CD4-positive, alpha-beta memory T cell (primary cell): Measurements from ENCODE around the gene CELSR1. TPM values are rescaled to one million over a fixed set of nuclear protein-coding genes. Genes with fewer than 3 reads are reported as not detected.

Experiments
- CTCF ChIA-PET: fragments of 350-600 bp; sonication (Branson Sonifier 250); formaldehyde crosslinking; loops from one replicate; lab custom pipeline; 2021; ENCODE audit warnings: inconsistent platforms; ENCODE audit not compliant: partially characterized antibody; lab: Charles Lee
- POLR2A ChIA-PET: fragments of 350-600 bp; sonication (Branson Sonifier 250); formaldehyde crosslinking; loops from one replicate; lab custom pipeline; 2021; ENCODE audit not compliant: partially characterized antibody; lab: Charles Lee
- DNase-seq, 5 donors: peaks; one replicate each; pipeline versions ENCODE4 v3.0.0 to v3.0.0-alpha.2; 2020 to 2022; ENCODE audit warnings: mixed read lengths in 1 of 5
- H3K27ac ChIP-seq: one replicate; pipeline ENCODE4 v1.7.0; 2013; ENCODE audit warnings: low read depth, low read length
- H3K27me3 ChIP-seq: 2 replicates; pipeline ENCODE4 v1.7.0; 2013; ENCODE audit warnings: mild to moderate bottlenecking, low read length, moderate library complexity; ENCODE audit not compliant: insufficient read depth
- H3K36me3 ChIP-seq: 2 replicates; pipeline ENCODE4 v1.7.0; 2013; ENCODE audit warnings: mild to moderate bottlenecking, low read length, moderate library complexity; ENCODE audit not compliant: insufficient read depth
- H3K4me1 ChIP-seq: 2 replicates; pipeline ENCODE4 v1.7.0; 2013; ENCODE audit warnings: mild to moderate bottlenecking, low read length, moderate library complexity; ENCODE audit not compliant: insufficient read depth
- H3K4me3 ChIP-seq, 2 donors: one replicate each; pipeline ENCODE4 v1.7.0; 2013; ENCODE audit warnings: low read length in 2 of 2, mild to moderate bottlenecking in 1 of 2
- H3K9me3 ChIP-seq, 2 donors: one replicate each; pipeline ENCODE4 v1.7.0; 2013; ENCODE audit warnings: low read length in 2 of 2, control low read depth in 1 of 2; ENCODE audit not compliant: control insufficient read depth in 1 of 2
- H3K27ac Mint-ChIP-seq, 7 donors: one replicate each; pipeline ENCODE4 v1.8.0; 2020 to 2021; ENCODE audit warnings: mixed read lengths in 7 of 7, mild to moderate bottlenecking in 6 of 7, inconsistent platforms in 3 of 7, moderate library complexity in 3 of 7
- H3K27me3 Mint-ChIP-seq, 2 donors: one replicate each; pipeline ENCODE4 v1.8.0; 2020 to 2021; ENCODE audit warnings: mixed read lengths in 2 of 2
- H3K36me3 Mint-ChIP-seq, 2 donors: one replicate each; pipeline ENCODE4 v1.8.0; 2020 to 2021; ENCODE audit warnings: mixed read lengths in 2 of 2, inconsistent platforms in 1 of 2, mild to moderate bottlenecking in 1 of 2
- H3K4me1 Mint-ChIP-seq, 4 donors: one replicate each; pipeline ENCODE4 v1.8.0; 2020 to 2021; ENCODE audit warnings: mixed read lengths in 4 of 4, mild to moderate bottlenecking in 1 of 4
- H3K4me3 Mint-ChIP-seq, 8 donors: one replicate each; pipeline ENCODE4 v1.8.0; 2020 to 2021; ENCODE audit warnings: mixed read lengths in 8 of 8, mild to moderate bottlenecking in 7 of 8, moderate library complexity in 6 of 8, inconsistent platforms in 3 of 8
- H3K9me3 Mint-ChIP-seq, 8 donors: one replicate each; pipeline ENCODE4 v1.8.0; 2020 to 2021; ENCODE audit warnings: mixed read lengths in 8 of 8, mild to moderate bottlenecking in 5 of 8, inconsistent platforms in 3 of 8, moderate library complexity in 1 of 8
- intact Hi-C: fragments of 100-400 bp; cut with micrococcal nuclease; formaldehyde crosslinking; loops from one replicate; pipeline ENCODE4 v1.15.1; 2023
- polyA plus RNA-seq, 2 donors: library from polyadenylated mRNA; unstranded; fragments of 300-500 nt; fragmentation: Illumina TruSeq; gene quantifications; one replicate each; pipeline ENCODE4 v1.2.3, GENCODE V29; 2021
- total RNA-seq, 2 experiments: library from RNA; stranded (reverse); gene quantifications; one replicate each; pipeline ENCODE4 v1.2.3, GENCODE V29; 2021

Gene CELSR1
- total and polyA plus RNA-seq, 4 experiments from 2014 or later: 0.47 to 1.1 (median 0.81) TPM

- no peaks in the 10 kb centered on the region for H3K36me3 Mint-ChIP-seq
- no peak overlapping the region for H3K4me3 ChIP-seq
- no peak for DNase-seq
- H3K4me1 Mint-ChIP-seq: no peaks in the 10 kb centered on the region
- H3K36me3 ChIP-seq: no peaks in the 10 kb centered on the region
- H3K4me3 Mint-ChIP-seq: peak overlapping the region in 1 of 8 donors; percentile 48
- no peaks in the 10 kb centered on the region for H3K9me3 ChIP-seq
- ChIA-PET CTCF (no interaction called here), POLR2A (no interaction called here)
- no peak overlapping the region for H3K27ac ChIP-seq
- H3K27me3 Mint-ChIP-seq: peaks cover 8 to 12% of the 10 kb centered on the region in 2 donors
- intact Hi-C loops: no loop called here
- no peaks in the 10 kb centered on the region for H3K4me1 ChIP-seq
- no peaks in the 10 kb centered on the region for H3K27me3 ChIP-seq
- no peak overlapping the region for H3K27ac Mint-ChIP-seq
- H3K9me3 Mint-ChIP-seq: no peaks in the 10 kb centered on the region
These were observed 11.1 kb downstream of the CELSR1 start for GRCh38 chr22:46526244-46526839.

GRCh38 chr22:46525389-46526243 lies 11.8 kb downstream of the CELSR1 start:
- Histone ChIP-seq H3K36me3 (no peaks in the 10 kb centered on the region), H3K4me1 (no peaks in the 10 kb centered on the region), H3K9me3 (no peaks in the 10 kb centered on the region), H3K27ac (no peak overlapping the region), H3K27me3 (no peaks in the 10 kb centered on the region), H3K4me3 (no peak overlapping the region)
- intact Hi-C loops: no loop called here
- H3K27ac Mint-ChIP-seq: no peak overlapping the region
- ChIA-PET POLR2A (no interaction called here), CTCF (no interaction called here)
- peak overlapping the region in 1 of 8 donors; percentile 48 for H3K4me3 Mint-ChIP-seq
- H3K9me3 Mint-ChIP-seq: no peaks in the 10 kb centered on the region
- H3K27me3 Mint-ChIP-seq: peaks cover 8 to 12% of the 10 kb centered on the region in 2 donors
- no peaks in the 10 kb centered on the region for H3K36me3 Mint-ChIP-seq
- DNase-seq: no peak
- H3K4me1 Mint-ChIP-seq: no peaks in the 10 kb centered on the region

- no peaks in the 10 kb centered on the region for H3K36me3 ChIP-seq
- ChIA-PET POLR2A (no interaction called here), CTCF (no interaction called here)
- Mint-ChIP-seq H3K36me3 (no peaks in the 10 kb centered on the region), H3K9me3 (no peaks in the 10 kb centered on the region), H3K27ac (no peak overlapping the region), H3K4me3 (no peak overlapping the region), H3K27me3 (peaks cover 8 to 12% of the 10 kb centered on the region in 2 donors), H3K4me1 (no peaks in the 10 kb centered on the region)
- DNase-seq: no peak
- H3K4me3 ChIP-seq: no peak overlapping the region
- no peaks in the 10 kb centered on the region for H3K4me1 ChIP-seq
- no peak overlapping the region for H3K27ac ChIP-seq
- no peaks in the 10 kb centered on the region for H3K9me3 ChIP-seq
- intact Hi-C loops: no loop called here
- no peaks in the 10 kb centered on the region for H3K27me3 ChIP-seq
These were observed 13.1 kb downstream of the CELSR1 start for GRCh38 chr22:46524203-46524740.

GRCh38 chr22:46522797-46523196 lies 14.6 kb downstream of the CELSR1 start:
- H3K4me3 Mint-ChIP-seq: no peak overlapping the region
- H3K9me3 Mint-ChIP-seq: no peaks in the 10 kb centered on the region
- Histone ChIP-seq H3K9me3 (no peaks in the 10 kb centered on the region), H3K27ac (no peak overlapping the region), H3K36me3 (no peaks in the 10 kb centered on the region), H3K4me1 (no peaks in the 10 kb centered on the region), H3K27me3 (no peaks in the 10 kb centered on the region), H3K4me3 (no peak overlapping the region)
- ChIA-PET POLR2A (no interaction called here), CTCF (no interaction called here)
- no peak overlapping the region for H3K27ac Mint-ChIP-seq
- intact Hi-C loops: no loop called here
- no peaks in the 10 kb centered on the region for H3K4me1 Mint-ChIP-seq
- no peak for DNase-seq
- H3K36me3 Mint-ChIP-seq: no peaks in the 10 kb centered on the region
- H3K27me3 Mint-ChIP-seq: peaks cover 3 to 9% of the 10 kb centered on the region in 2 donors

- H3K27ac ChIP-seq: no peak overlapping the region
- Mint-ChIP-seq H3K36me3 (no peaks in the 10 kb centered on the region), H3K27me3 (peaks cover 0 to 5% of the 10 kb centered on the region in 2 donors), H3K4me1 (no peaks in the 10 kb centered on the region), H3K9me3 (no peaks in the 10 kb centered on the region), H3K27ac (no peak overlapping the region), H3K4me3 (no peak overlapping the region)
- no peaks in the 10 kb centered on the region for H3K27me3 ChIP-seq
- CTCF ChIA-PET: no interaction called here
- no peaks in the 10 kb centered on the region for H3K36me3 ChIP-seq
- H3K4me1 ChIP-seq: no peaks in the 10 kb centered on the region
- POLR2A ChIA-PET: no interaction called here
- intact Hi-C loops: no loop called here
- H3K9me3 ChIP-seq: no peaks in the 10 kb centered on the region
- H3K4me3 ChIP-seq: no peak overlapping the region
- no peak for DNase-seq
These were observed 15.4 kb downstream of the CELSR1 start for GRCh38 chr22:46521994-46522393.

- Mint-ChIP-seq H3K27ac (no peak overlapping the region), H3K36me3 (no peaks in the 10 kb centered on the region), H3K27me3 (peaks cover 0 to 1% of the 10 kb centered on the region in 2 donors), H3K4me3 (no peak overlapping the region), H3K9me3 (no peaks in the 10 kb centered on the region), H3K4me1 (no peaks in the 10 kb centered on the region)
- Histone ChIP-seq H3K27me3 (no peaks in the 10 kb centered on the region), H3K36me3 (no peaks in the 10 kb centered on the region), H3K27ac (no peak overlapping the region), H3K4me3 (no peak overlapping the region), H3K4me1 (no peaks in the 10 kb centered on the region), H3K9me3 (no peaks in the 10 kb centered on the region)
- intact Hi-C loops: no loop called here
- no peak for DNase-seq
- ChIA-PET CTCF (no interaction called here), POLR2A (no interaction called here)
These were observed 16.5 kb downstream of the CELSR1 start for GRCh38 chr22:46520880-46521279.

GRCh38 chr22:46519377-46519776 lies 18.0 kb downstream of the CELSR1 start:
- Histone ChIP-seq H3K4me1 (no peaks in the 10 kb centered on the region), H3K27me3 (no peaks in the 10 kb centered on the region), H3K27ac (no peak overlapping the region), H3K36me3 (no peaks in the 10 kb centered on the region), H3K4me3 (no peak overlapping the region), H3K9me3 (no peaks in the 10 kb centered on the region)
- intact Hi-C loops: no loop called here
- Mint-ChIP-seq H3K36me3 (no peaks in the 10 kb centered on the region), H3K4me3 (no peak overlapping the region), H3K4me1 (no peaks in the 10 kb centered on the region), H3K27ac (no peak overlapping the region), H3K9me3 (no peaks in the 10 kb centered on the region), H3K27me3 (peaks cover 1 to 2% of the 10 kb centered on the region in 2 donors)
- DNase-seq: no peak
- ChIA-PET POLR2A (no interaction called here), CTCF (no interaction called here)
